ENCODE measurements around the gene FANCC.

FANCC gene

DNA sequence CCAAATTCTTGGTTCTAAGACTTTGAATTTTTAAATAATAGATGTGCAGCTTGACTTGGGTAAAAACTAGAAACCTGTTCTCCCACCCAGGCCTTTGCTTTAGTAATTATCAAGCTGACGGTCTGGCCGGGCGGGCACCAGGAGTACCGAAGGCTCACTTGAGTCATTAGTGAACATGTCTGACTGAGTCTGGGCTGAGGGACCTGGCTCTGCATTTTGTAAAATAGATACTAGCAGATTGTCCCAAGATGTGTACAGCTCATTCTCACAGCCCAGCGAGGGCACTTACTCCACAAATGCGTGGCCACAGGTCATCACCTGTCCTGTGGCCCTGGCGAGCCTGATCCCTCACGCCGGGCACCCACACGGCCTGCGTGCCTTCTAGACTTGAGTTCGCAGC lies 216.2 kb downstream of the FANCC start:
- TF ChIP-seq ZFX (IDR thresholded peaks at IDR 0.05) = no peak
- TF ChIP-seq, protein P1, sequence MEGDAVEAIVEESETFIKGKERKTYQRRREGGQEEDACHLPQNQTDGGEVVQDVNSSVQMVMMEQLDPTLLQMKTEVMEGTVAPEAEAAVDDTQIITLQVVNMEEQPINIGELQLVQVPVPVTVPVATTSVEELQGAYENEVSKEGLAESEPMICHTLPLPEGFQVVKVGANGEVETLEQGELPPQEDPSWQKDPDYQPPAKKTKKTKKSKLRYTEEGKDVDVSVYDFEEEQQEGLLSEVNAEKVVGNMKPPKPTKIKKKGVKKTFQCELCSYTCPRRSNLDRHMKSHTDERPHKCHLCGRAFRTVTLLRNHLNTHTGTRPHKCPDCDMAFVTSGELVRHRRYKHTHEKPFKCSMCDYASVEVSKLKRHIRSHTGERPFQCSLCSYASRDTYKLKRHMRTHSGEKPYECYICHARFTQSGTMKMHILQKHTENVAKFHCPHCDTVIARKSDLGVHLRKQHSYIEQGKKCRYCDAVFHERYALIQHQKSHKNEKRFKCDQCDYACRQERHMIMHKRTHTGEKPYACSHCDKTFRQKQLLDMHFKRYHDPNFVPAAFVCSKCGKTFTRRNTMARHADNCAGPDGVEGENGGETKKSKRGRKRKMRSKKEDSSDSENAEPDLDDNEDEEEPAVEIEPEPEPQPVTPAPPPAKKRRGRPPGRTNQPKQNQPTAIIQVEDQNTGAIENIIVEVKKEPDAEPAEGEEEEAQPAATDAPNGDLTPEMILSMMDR (conservative IDR thresholded peaks at IDR 0.05) = no peak
- H3K27ac ChIP-seq = no peak overlapping the region

DNA sequence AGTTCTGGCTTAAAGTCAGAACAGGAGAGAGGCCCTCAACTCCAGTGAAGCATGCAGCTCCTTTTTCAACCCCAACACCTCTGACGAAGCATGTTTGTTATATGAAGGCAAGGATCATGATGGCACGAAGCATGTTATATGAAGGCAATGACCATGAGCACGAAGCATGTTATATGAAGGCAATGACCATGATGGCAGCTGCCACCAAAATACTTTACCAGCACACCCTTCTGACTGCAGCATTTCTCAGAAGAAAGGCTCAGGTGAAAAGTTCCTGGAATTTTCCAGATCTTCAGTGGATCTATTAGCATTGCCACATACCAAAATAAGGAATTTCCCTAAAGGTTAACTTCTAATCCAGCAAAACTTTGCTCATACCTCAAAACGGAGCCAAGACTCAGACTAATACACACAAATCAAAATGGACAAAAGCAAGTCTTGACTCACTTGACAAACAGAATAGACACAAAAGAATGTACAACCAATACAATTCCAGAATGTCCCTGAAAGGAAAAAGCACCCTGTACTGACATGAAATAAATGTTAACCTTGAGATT lies 217.4 kb downstream of the FANCC start:
- TF ChIP-seq ZFX (IDR thresholded peaks at IDR 0.05) = no peak
- TF ChIP-seq, protein P1 (conservative IDR thresholded peaks at IDR 0.05) = no peak
- no peak overlapping the region for H3K27ac ChIP-seq

DNA sequence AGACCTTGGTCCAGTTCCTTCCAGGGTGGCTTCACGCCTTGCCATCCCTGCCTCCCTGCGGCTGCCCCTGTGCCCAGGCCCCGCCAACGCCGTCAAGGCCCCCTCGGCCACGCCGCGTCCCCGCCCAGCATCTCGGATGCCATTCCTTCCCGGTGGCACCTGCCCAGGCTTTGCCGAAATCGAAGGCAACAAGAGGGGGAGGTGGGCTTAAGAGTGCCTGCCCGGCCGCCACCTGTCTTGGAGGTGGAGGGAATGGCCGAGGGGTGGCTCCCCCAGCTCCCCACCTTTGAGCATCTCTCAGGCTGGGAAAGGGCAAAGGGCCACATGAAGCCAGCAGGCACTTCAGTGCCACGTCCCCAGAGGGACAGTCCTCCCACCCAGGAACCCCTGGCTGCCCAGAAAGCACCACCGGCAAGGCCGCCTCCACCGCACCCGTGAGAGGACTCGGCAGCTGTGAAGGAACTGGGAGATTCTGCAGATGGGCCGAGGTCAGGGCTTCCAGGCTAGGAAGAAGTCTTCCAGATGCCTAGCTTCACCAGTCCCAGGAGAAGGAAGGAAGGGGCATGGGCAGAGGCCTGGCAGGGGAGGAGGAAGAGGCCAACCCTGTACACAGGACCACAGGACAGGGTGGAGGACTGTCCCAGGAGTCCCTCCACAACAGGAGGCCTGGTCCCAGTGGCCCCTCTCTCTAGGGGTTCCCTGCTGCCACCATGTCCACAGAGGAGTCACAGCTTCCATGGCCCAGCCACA lies 218.0 kb downstream of the FANCC start:
- no peak overlapping the region for H3K27ac ChIP-seq

DNA sequence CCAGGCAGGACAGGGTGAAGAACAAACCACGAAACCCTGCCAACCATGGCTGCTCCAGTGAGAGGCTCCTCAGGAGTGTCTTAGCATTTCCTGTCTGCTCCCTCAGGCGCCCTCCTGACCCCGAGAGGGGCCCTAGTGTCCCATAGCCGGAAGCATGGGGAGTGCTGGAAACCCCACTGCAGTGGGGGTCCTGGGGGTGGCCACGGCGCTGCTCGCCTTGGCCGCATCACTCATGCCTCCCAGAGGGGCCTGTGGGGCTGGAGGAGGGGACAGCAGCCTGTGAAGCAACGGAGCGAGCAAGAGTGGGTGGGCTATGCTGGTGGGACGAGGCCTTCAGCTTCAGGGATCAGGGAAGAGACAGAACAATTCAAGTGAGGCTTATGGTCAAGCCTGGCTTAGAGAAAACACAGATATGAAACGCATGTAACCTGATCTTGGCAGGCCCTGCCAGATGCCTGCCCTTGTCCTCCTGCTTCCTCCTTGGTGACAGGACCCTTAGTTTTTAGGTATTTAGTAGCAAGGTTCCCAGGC lies 219.1 kb downstream of the FANCC start:
- TF ChIP-seq ZFX (IDR thresholded peaks at IDR 0.05) = no peak
- TF ChIP-seq, protein P1 (conservative IDR thresholded peaks at IDR 0.05) = no peak
- no peak overlapping the region for H3K27ac ChIP-seq

More for the DNA sequence above, 218.0 kb downstream of the FANCC start:
- TF ChIP-seq, protein P1 (conservative IDR thresholded peaks at IDR 0.05) = no peak
- no peak for TF ChIP-seq ZFX (IDR thresholded peaks at IDR 0.05)

DNA sequence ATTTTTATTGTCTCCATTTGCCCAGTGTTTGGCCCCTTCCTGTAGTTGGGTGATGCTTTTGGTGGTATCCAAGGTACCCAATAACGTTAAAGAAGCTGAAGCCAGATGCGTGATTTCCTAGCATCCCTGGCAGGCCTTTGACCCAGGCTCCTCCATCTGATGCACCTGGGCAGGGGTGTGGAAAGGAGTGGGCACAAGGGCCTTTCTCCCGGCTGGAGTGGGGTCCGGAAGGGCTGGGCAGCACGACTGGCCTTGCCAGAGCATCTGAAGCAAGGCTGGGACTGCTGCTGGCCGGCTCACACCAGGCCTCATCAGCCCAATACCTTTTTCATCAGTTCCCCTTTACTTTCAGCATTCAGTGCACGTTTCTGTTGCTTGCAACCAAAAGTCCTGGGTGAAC lies 220.2 kb downstream of the FANCC start:
- no peak for TF ChIP-seq ZFX (IDR thresholded peaks at IDR 0.05)
- TF ChIP-seq, protein P1 (conservative IDR thresholded peaks at IDR 0.05) = no peak

DNA sequence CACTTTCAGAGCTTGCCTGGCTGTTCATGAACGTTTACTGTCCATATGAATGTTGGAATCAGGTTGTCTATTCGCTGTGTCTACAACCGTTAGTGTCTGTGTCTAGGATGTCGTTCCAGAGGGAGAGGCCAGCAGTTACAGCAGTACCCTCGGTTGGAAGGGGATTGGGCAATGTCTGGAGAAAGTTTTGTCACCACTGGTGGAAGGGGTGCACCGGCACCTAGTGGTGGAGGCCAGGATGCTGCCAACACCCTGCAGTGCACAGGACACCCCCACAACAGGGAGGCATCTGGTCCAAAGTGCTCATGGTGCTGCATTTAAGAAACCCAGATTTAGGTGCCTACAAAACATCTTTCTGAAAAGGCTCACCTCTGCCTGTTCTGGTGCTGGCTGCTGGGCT lies 220.7 kb downstream of the FANCC start:
- no peak overlapping the region for H3K27ac ChIP-seq
- TF ChIP-seq, protein P1 (conservative IDR thresholded peaks at IDR 0.05) = no peak
- TF ChIP-seq ZFX (IDR thresholded peaks at IDR 0.05) = no peak

More for the DNA sequence above, 220.2 kb downstream of the FANCC start:
- H3K27ac ChIP-seq = no peak overlapping the region

DNA sequence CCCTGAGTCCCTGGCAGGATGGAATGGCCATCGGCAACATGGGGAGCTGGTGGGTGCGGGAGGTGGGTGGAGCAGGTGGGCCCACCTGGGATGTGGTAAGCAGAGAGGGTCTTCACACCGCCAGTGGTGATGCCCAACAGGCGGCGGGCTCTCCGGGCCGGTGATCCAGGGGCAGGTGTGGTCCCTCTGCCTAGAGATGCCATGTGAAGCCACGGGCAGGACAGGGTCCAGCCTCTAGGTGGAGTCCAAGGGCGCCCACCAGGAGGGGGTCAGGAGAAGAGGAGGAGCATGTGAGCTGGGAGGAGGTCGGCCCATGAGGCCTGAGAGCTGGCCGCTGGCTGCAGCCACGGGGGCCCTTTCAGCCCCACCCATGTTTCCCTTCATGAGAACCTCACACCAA lies 221.1 kb downstream of the FANCC start:
- TF ChIP-seq, protein P1 (conservative IDR thresholded peaks at IDR 0.05) = no peak; the same call in 1 of the 2 replicates
- H3K27ac ChIP-seq = no peak overlapping the region

All from C4-2B (cell line).